ENCODE results near the gene SREBF2.

The SREBF2 gene

GRCh38 chr22:41876675-41877074 is 43.8 kb downstream of the SREBF2 start:
- DNase-seq (ENCODE audit: low read depth in 2 of 2), result no peak

- no peak for DNase-seq (ENCODE audit: low read depth in 2 of 2)
These were observed 47.7 kb downstream of the SREBF2 start for GRCh38 chr22:41880653-41881052.

GRCh38 chr22:41883400-41883799 is 50.5 kb downstream of the SREBF2 start:
- no peak for DNase-seq (ENCODE audit: low read depth in 2 of 2)

- no peak for DNase-seq (ENCODE audit: low read depth in 2 of 2)
These were observed 52.2 kb downstream of the SREBF2 start for GRCh38 chr22:41885116-41885515.

- no peak for DNase-seq (ENCODE audit: low read depth in 2 of 2)
These were observed 52.6 kb downstream of the SREBF2 start for GRCh38 chr22:41885516-41885915.

- no peak for DNase-seq (ENCODE audit: low read depth in 2 of 2)
These were observed 55.8 kb downstream of the SREBF2 start for GRCh38 chr22:41888627-41889200.

- no peak for DNase-seq (ENCODE audit: low read depth in 2 of 2)
These were observed 58.5 kb downstream of the SREBF2 start for GRCh38 chr22:41891407-41891806.

GRCh38 chr22:41892721-41893120 is 59.8 kb downstream of the SREBF2 start:
- no peak for DNase-seq (ENCODE audit: low read depth in 2 of 2)

GRCh38 chr22:41893591-41894375 is 60.9 kb downstream of the SREBF2 start:
- no peak for DNase-seq (ENCODE audit: low read depth in 2 of 2)

- DNase-seq (ENCODE audit: low read depth in 2 of 2), result no peak
These were observed 65.7 kb downstream of the SREBF2 start for GRCh38 chr22:41898645-41899044.

- no peak for DNase-seq (ENCODE audit: low read depth in 2 of 2)
These were observed 66.2 kb downstream of the SREBF2 start for GRCh38 chr22:41899110-41899509.

GRCh38 chr22:41899992-41900651 is 67.2 kb downstream of the SREBF2 start:
- no peak for DNase-seq (ENCODE audit: low read depth in 2 of 2)

- no peak for DNase-seq (ENCODE audit: low read depth in 2 of 2)
These were observed 67.9 kb downstream of the SREBF2 start for GRCh38 chr22:41900652-41901312.

- no peak for DNase-seq (ENCODE audit: low read depth in 2 of 2)
These were observed 69.1 kb downstream of the SREBF2 start for GRCh38 chr22:41902016-41902415.

GRCh38 chr22:41902932-41903421 is 70.1 kb downstream of the SREBF2 start:
- no peak for DNase-seq (ENCODE audit: low read depth in 2 of 2)

GRCh38 chr22:41904450-41905410 is 71.8 kb downstream of the SREBF2 start:
- no peak for DNase-seq (ENCODE audit: low read depth in 2 of 2)

- no peak for DNase-seq (ENCODE audit: low read depth in 2 of 2)
These were observed 72.7 kb downstream of the SREBF2 start for GRCh38 chr22:41905411-41906202.

- no peak for DNase-seq (ENCODE audit: low read depth in 2 of 2)
These were observed 73.9 kb downstream of the SREBF2 start for GRCh38 chr22:41906822-41907221.

- DNase-seq (ENCODE audit: low read depth in 2 of 2), result no peak
These were observed 74.8 kb downstream of the SREBF2 start for GRCh38 chr22:41907436-41908401.
